Heart right ventricle (tissue), 16 donors: ENCODE data around the gene CD28. TPM values are rescaled to one million over a fixed set of nuclear protein-coding genes. Genes with fewer than 3 reads are reported as not detected.

Experiments
- ATAC-seq, 8 donors: fragments of 200-7000 bp; cut with Tn5 transposase; one replicate each; pipeline ENCODE4 v1.9.1; 2020; ENCODE audit warnings: mild to moderate bottlenecking in 8 of 8, moderate library complexity in 8 of 8, moderate number of reproducible peaks in 1 of 8
- DNase-seq, 2 donors: peaks; one replicate each; pipeline ENCODE4 v3.0.0-alpha.2; 2020
- H3K27ac ChIP-seq, 10 donors: fragments of 200-600 bp; sonication (generic) in 2 of 10; one replicate each; pipeline versions ENCODE4 v1.5.0 to v1.8.0; 2020 to 2022; ENCODE audit warnings: mild to moderate bottlenecking in 3 of 10
- H3K27me3 ChIP-seq, 7 donors: fragments of 200-600 bp; one replicate each; pipeline ENCODE4 v1.8.0; 2021 to 2022; ENCODE audit warnings: mild to moderate bottlenecking in 2 of 7
- H3K36me3 ChIP-seq, 9 donors: fragments of 200-600 bp; sonication (generic) in 1 of 9; one replicate each; pipeline versions ENCODE4 v1.5.0 to v1.8.0; 2020 to 2022; ENCODE audit warnings: mild to moderate bottlenecking in 2 of 9
- H3K4me1 ChIP-seq, 9 donors: fragments of 200-600 bp; sonication (generic) in 1 of 9; one replicate each; pipeline versions ENCODE4 v1.5.0 to v1.8.0; 2020 to 2022; ENCODE audit warnings: mild to moderate bottlenecking in 4 of 9
- H3K4me3 ChIP-seq, 10 donors: fragments of 200-600 bp; sonication (generic) in 2 of 10; one replicate each; pipeline versions ENCODE4 v1.5.0 to v1.8.0; 2020 to 2022; ENCODE audit warnings: mild to moderate bottlenecking in 7 of 10, moderate library complexity in 2 of 10
- H3K9me3 ChIP-seq, 11 donors: fragments of 200-600 bp in 10 of 11; sonication (generic) in 2 of 11; one replicate each; pipeline versions ENCODE4 v1.5.0 to v1.8.0; 2013 to 2022; ENCODE audit warnings: mild to moderate bottlenecking in 2 of 11, control low read depth in 1 of 11, moderate library complexity in 1 of 11
- CTCF ChIP-seq, 9 donors: fragments of 200-600 bp; sonication (generic) in 2 of 9; IDR thresholded peaks; one replicate each; pipeline versions ENCODE4 v1.5.0 to v1.8.0; 2021 to 2022; ENCODE audit warnings: antibody characterized with exemption in 9 of 9, mild to moderate bottlenecking in 5 of 9, moderate library complexity in 1 of 9
- WGBS, 2 donors: extraction: QIAGEN DNeasy Blood & Tissue Kit; methylation state at CpG; one replicate each; pipeline ENCODE4 v1.1.7; 2013; ENCODE audit warnings: inconsistent platforms in 1 of 2; 5-methylcytosine and 5-hydroxymethylcytosine counted together
- intact Hi-C, 10 donors: fragments of 100-400 bp; cut with DNase I; formaldehyde crosslinking; loops; one replicate each; pipeline versions ENCODE4 v1.11.1 to v1.14.2; 2022
- polyA plus RNA-seq, 2 donors: library from polyadenylated mRNA; stranded (reverse); fragments of 200-250 nt; gene quantifications; one replicate each; pipeline ENCODE4 v1.2.3, GENCODE V29; 2013
- total RNA-seq, 10 donors: library from RNA; stranded (reverse); fragmentation: NEBNext Ultra II Directional in 3 of 10; extraction: Animal tissue kit (Norgen Biotek cat#: 25700) in 3 of 10; gene quantifications; one replicate each; pipeline versions ENCODE4 v1.2.1 to v1.2.4, GENCODE V29; 2021 to 2023
- donor health status: Arrhythmogenic right ventricular cardiomyopathy.
- donor health status: ischemic (EF 13 %, LVEDD 7.1; RV severe dilation, severe dysfunction).
- donor health status: healthy with polysubstance abuse.
- donor health status: DM: no; HTN: yes; CAD: no.
- donor health status: DM: no; HTN: no; CAD: no.
- donor health status: ischemic (EF 25% LVEDD 6.9; RV normal size, moderate dysfunction).
- donor health status: ischemic (EF 25% LVEDD 5.7; RV mildly dilated, moderate dysfunction).
- donor health status: healthy.
- donor health status: DM: yes; HTN: yes; CAD: no.
- donor health status: Ischemic cardiomyopathy.
- donor health status: ischemic (EF 35%, LVEDD 5.7; RV mildly dilated, moderate dysfunction).
- donor health status: nonischemic (EF 11% LVEDD 7.7; RV severe dilation, severe dysfunction).
- donor health status: DM: yes; HTN: yes; CAD: no.
- donor health status: PGD.
- donor health status: ischemic (EF 29% LVEDD 5.4; RV normal size, mild dysfunction).
- donor health status: nonischemic (EF 23%, LVEDD 6.1; RV moderate dilation, normal function).

Gene CD28
- total and polyA plus RNA-seq, 12 donors, result 0.10 to 5.3 (median 0.69) TPM

- Histone ChIP-seq H3K27me3 (no peaks in the 10 kb centered on the region), H3K4me1 (peaks cover 5 to 62% (median 49%) of the 10 kb centered on the region in 9 donors), H3K9me3 (no peaks in the 10 kb centered on the region), H3K4me3 (no peak overlapping the region), H3K27ac (peak overlapping the region; percentile 49 to 84 (median 68)), H3K36me3 (no peaks in the 10 kb centered on the region)
- peak; percentile 47 to 89 (median 80) for ATAC-seq
- intact Hi-C loops, result loop anchor here in 4 of 10 donors (10.0 kb wide), 2 partner anchors 102 to 252 kb away; partner anchors contain the start of gene RAPH1 (in 1 of the 4)
- TF ChIP-seq CTCF (IDR thresholded peaks at IDR 0.05), result no peak
- peak in 1 of 2 donors; percentile 47 for DNase-seq
- 45 to 57% methylated on average over 6 of the region's 6 CpGs for WGBS, 2 donors
Observed at GRCh38 chr2:203786549-203787351, 80.3 kb downstream of the CD28 start.

DNA sequence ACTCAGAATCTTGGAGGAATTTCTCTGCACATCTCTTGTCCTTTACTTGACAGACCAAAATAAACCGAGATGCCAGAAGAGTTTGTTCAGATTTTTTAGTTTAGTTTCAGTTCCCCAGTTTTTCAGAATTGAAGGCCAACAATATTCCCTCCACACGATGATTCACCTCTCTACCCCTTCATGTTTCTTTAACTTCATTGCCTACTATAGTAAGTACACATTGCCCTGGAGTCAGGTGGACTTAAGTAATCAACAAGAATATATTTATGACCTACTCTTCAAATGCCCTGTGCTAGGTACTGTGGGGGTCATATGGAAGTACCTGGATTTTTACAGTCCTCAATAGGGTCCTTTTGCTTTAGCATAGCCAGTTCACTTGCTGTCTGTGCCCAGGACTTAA, 81.5 kb downstream of the CD28 start:
- Histone ChIP-seq H3K4me1 (peaks cover 0 to 50% (median 40%) of the 10 kb centered on the region in 9 donors), H3K36me3 (no peaks in the 10 kb centered on the region), H3K27ac (peak overlapping the region in 8 of 10 donors; percentile 57 to 84 (median 72)), H3K4me3 (no peak overlapping the region), H3K9me3 (no peaks in the 10 kb centered on the region), H3K27me3 (no peaks in the 10 kb centered on the region)
- intact Hi-C loops, result loop anchor here in 4 of 10 donors (10.0 kb wide), 2 partner anchors 103 to 253 kb away; partner anchors contain the start of gene RAPH1 (in 1 of the 4)
- peak in 2 of 8 donors; percentile 6 to 7 for ATAC-seq
- no peak for TF ChIP-seq CTCF (IDR thresholded peaks at IDR 0.05)
- no peak for DNase-seq
- 72 to 84% methylated on average over 2 of the region's 2 CpGs for whole genome bisulfite sequencing, 2 donors

Other genes with a start within 250 kb of the CD28 start
- 10 to 100 TPM; 11.8 to 20.6 (median 16.4) TPM for gene RAPH1, start 171.3 kb upstream of the CD28 start, total RNA-seq
- gene RAPH1, start 171.3 kb upstream of the CD28 start, polyA plus RNA-seq, result 1 to 10 TPM; 3.1 to 6.7 TPM
- gene CTLA4, start 161.1 kb downstream of the CD28 start, total RNA-seq, result 1 to 10 TPM in 2 of 10 donors, under 1 TPM in 4, not detected in 4; 0.17 to 1.6 (median 0.72) TPM
- gene CTLA4, start 161.1 kb downstream of the CD28 start, polyA plus RNA-seq, result under 1 TPM; 0.13 to 0.29 TPM
- gene ICOS, start 230.1 kb downstream of the CD28 start, total RNA-seq, result 1 to 10 TPM in 1 of 10 donors, under 1 TPM in 3, not detected in 6; 0.08 to 1.2 (median 0.10) TPM
- under 1 TPM in 1 of 2 donors, not detected in 1; 0.01 TPM for gene ICOS, start 230.1 kb downstream of the CD28 start, polyA plus RNA-seq